ENCODE data around the gene AAGAB. TPM values are rescaled to one million over a fixed set of nuclear protein-coding genes. Genes with fewer than 3 reads are reported as not detected.

Gene AAGAB
- polyA plus RNA-seq, 1 donor from 2014 or later, result 114 TPM

- no peaks in the 10 kb centered on the region for H4K20me1 ChIP-seq (ENCODE audit: insufficient read depth)
These were observed 90.1 kb downstream of the AAGAB start for GRCh38 chr15:67164401-67164791.

GRCh38 chr15:67163180-67163579, 91.3 kb downstream of the AAGAB start:
- H3K27me3 ChIP-seq (ENCODE audit: insufficient read depth, low read depth, low read length), result no peaks in the 10 kb centered on the region
- no peak overlapping the region for H3K4me3 ChIP-seq (ENCODE audit: low read length)
- H3K36me3 ChIP-seq (ENCODE audit: insufficient read depth, low read length), result no peaks in the 10 kb centered on the region
- no peak overlapping the region for H3K27ac ChIP-seq (ENCODE audit: low read length)
- no peaks in the 10 kb centered on the region for H3K9me3 ChIP-seq (ENCODE audit: low read length)
- H3K9ac ChIP-seq (ENCODE audit: low read length), result no peak overlapping the region
- no peaks in the 10 kb centered on the region for H3F3A ChIP-seq (ENCODE audit: insufficient read depth, low read length, poor library complexity, severe bottlenecking)
- no peaks in the 10 kb centered on the region for H3K9me2 ChIP-seq (ENCODE audit: insufficient read depth, low read length)
- no peak overlapping the region for H3K4me2 ChIP-seq (ENCODE audit: low read length)
- H2AFZ ChIP-seq (ENCODE audit: low read depth, low read length), result no peak overlapping the region
- H4K20me1 ChIP-seq (ENCODE audit: insufficient read depth), result no peaks in the 10 kb centered on the region
- no peaks in the 10 kb centered on the region for H3K79me2 ChIP-seq (replicated peaks; ENCODE audit: insufficient read depth, low read length)
- no peak for TF ChIP-seq RAD21 (conservative IDR thresholded peaks at IDR 0.05)
- no peak for TF ChIP-seq TAF1 (IDR thresholded peaks at IDR 0.05; ENCODE audit: low read depth)
- TF ChIP-seq MXI1 (conservative IDR thresholded peaks at IDR 0.05; ENCODE audit: poor library complexity, severe bottlenecking), result no peak
- TF ChIP-seq POLR2AphosphoS5 (IDR thresholded peaks at IDR 0.05), result no peak
- TF ChIP-seq EP300 (conservative IDR thresholded peaks at IDR 0.05; ENCODE audit: poor library complexity, severe bottlenecking), result no peak
- TF ChIP-seq SMC3 (conservative IDR thresholded peaks at IDR 0.05; ENCODE audit: poor library complexity), result no peak
- no peak for TF ChIP-seq REST (IDR thresholded peaks at IDR 0.05; ENCODE audit: borderline replicate concordance)
- no peak for TF ChIP-seq CTCF (IDR thresholded peaks at IDR 0.05; ENCODE audit: poor library complexity, severe bottlenecking)

More at GRCh38 chr15:67164401-67164791, 90.1 kb downstream of the AAGAB start:
- H3K27ac ChIP-seq (ENCODE audit: low read length), result no peak overlapping the region
- H3K9me2 ChIP-seq (ENCODE audit: insufficient read depth, low read length), result no peaks in the 10 kb centered on the region
- H3K4me2 ChIP-seq (ENCODE audit: low read length), result no peak overlapping the region
- H2AFZ ChIP-seq (ENCODE audit: low read depth, low read length), result no peak overlapping the region
- no peak for TF ChIP-seq TAF1 (IDR thresholded peaks at IDR 0.05; ENCODE audit: low read depth)
- no peak for TF ChIP-seq CTCF (IDR thresholded peaks at IDR 0.05; ENCODE audit: poor library complexity, severe bottlenecking)
- TF ChIP-seq RAD21 (conservative IDR thresholded peaks at IDR 0.05), result no peak
- TF ChIP-seq REST (IDR thresholded peaks at IDR 0.05; ENCODE audit: borderline replicate concordance), result no peak
- TF ChIP-seq SMC3 (conservative IDR thresholded peaks at IDR 0.05; ENCODE audit: poor library complexity), result no peak
- no peaks in the 10 kb centered on the region for H3K36me3 ChIP-seq (ENCODE audit: insufficient read depth, low read length)
- H3K27me3 ChIP-seq (ENCODE audit: insufficient read depth, low read depth, low read length), result no peaks in the 10 kb centered on the region
- no peaks in the 10 kb centered on the region for H3K79me2 ChIP-seq (replicated peaks; ENCODE audit: insufficient read depth, low read length)
- no peaks in the 10 kb centered on the region for H3K9me3 ChIP-seq (ENCODE audit: low read length)
- H3F3A ChIP-seq (ENCODE audit: insufficient read depth, low read length, poor library complexity, severe bottlenecking), result no peaks in the 10 kb centered on the region
- no peak overlapping the region for H3K4me3 ChIP-seq (ENCODE audit: low read length)
- no peak overlapping the region for H3K9ac ChIP-seq (ENCODE audit: low read length)

Data from neural cell (in vitro differentiated cells).